HPDE6-E6E7 (cell line): ENCODE measurements around the gene SLC36A4.
"Not testable (repeated sequence)": the region's sequence is repeated elsewhere in the genome, so short reads cannot be mapped to it uniquely, and the experiment has no call there.

Experiments used
- DNase-seq: peaks from one replicate; pipeline ENCODE4 v3.0.0; 2011; ENCODE audit warnings: missing footprints; ENCODE audit errors: extremely low spot score

The SLC36A4 gene

GRCh38 chr11:93194673-93195291 is 3.0 kb downstream of the SLC36A4 start:
- DNase-seq: no peak

- no peak for DNase-seq
Observed at GRCh38 chr11:93193731-93194130, 4.1 kb downstream of the SLC36A4 start.

GRCh38 chr11:93192163-93192562 is 5.6 kb downstream of the SLC36A4 start:
- DNase-seq: no peak

- no peak for DNase-seq
Observed at GRCh38 chr11:93189462-93189861, 8.3 kb downstream of the SLC36A4 start.

- no peak for DNase-seq
Observed at GRCh38 chr11:93188726-93189125, 9.1 kb downstream of the SLC36A4 start.

- no peak for DNase-seq
Observed at GRCh38 chr11:93187290-93187689, 10.5 kb downstream of the SLC36A4 start.

- DNase-seq: not testable (repeated sequence)
Observed at GRCh38 chr11:93177891-93178290, 19.9 kb downstream of the SLC36A4 start.

GRCh38 chr11:93169950-93170561 is 27.7 kb downstream of the SLC36A4 start:
- DNase-seq: peak; percentile 3

- DNase-seq: no peak
Observed at GRCh38 chr11:93169143-93169542, 28.6 kb downstream of the SLC36A4 start.

GRCh38 chr11:93166862-93167261 is 30.9 kb downstream of the SLC36A4 start:
- no peak for DNase-seq

GRCh38 chr11:93166194-93166593 is 31.6 kb downstream of the SLC36A4 start:
- DNase-seq: no peak

GRCh38 chr11:93160808-93161207 is 37.0 kb downstream of the SLC36A4 start:
- no peak for DNase-seq

GRCh38 chr11:93160156-93160555 is 37.6 kb downstream of the SLC36A4 start:
- no peak for DNase-seq

- no peak for DNase-seq
Observed at GRCh38 chr11:93159721-93160120, 38.1 kb downstream of the SLC36A4 start.

GRCh38 chr11:93155738-93156137 is 42.1 kb downstream of the SLC36A4 start:
- no peak for DNase-seq

- no peak for DNase-seq
Observed at GRCh38 chr11:93145390-93145915, 52.3 kb downstream of the SLC36A4 start.

- DNase-seq: no peak
Observed at GRCh38 chr11:93143800-93144199, 54.0 kb downstream of the SLC36A4 start.

GRCh38 chr11:93143186-93143585 is 54.6 kb downstream of the SLC36A4 start:
- no peak for DNase-seq

GRCh38 chr11:93133488-93134109 is 64.2 kb downstream of the SLC36A4 start:
- no peak for DNase-seq

- no peak for DNase-seq
Observed at GRCh38 chr11:93132836-93133235, 65.0 kb downstream of the SLC36A4 start.

- DNase-seq: no peak
Observed at GRCh38 chr11:93131709-93132108, 66.1 kb downstream of the SLC36A4 start.

- DNase-seq: no peak
Observed at GRCh38 chr11:93128574-93128973, 69.2 kb downstream of the SLC36A4 start.

GRCh38 chr11:93123351-93123898 is 74.4 kb downstream of the SLC36A4 start:
- no peak for DNase-seq
